ENCODE data around the gene LBX1.

The LBX1 gene

DNA sequence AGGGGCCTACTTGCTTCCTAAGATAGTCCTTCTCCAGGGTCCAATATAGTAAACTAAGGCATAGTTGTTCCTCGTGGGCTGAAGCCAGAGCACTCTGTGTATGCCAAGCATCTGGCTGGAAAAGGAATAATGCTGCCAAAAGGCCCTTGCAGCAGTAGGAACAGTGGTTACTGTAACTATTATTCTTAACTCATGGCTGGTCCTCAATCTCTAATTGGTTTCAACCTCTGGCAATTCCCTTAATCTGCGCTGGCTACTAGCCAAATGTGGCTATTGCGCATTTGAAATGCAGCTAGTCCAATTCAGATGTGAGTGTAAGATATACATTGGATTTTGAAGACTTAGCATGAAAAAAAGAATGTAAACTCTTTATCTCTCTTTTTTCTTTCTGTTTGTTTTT lies 27.8 kb upstream of the LBX1 start:
- TF ChIP-seq, protein P1, sequence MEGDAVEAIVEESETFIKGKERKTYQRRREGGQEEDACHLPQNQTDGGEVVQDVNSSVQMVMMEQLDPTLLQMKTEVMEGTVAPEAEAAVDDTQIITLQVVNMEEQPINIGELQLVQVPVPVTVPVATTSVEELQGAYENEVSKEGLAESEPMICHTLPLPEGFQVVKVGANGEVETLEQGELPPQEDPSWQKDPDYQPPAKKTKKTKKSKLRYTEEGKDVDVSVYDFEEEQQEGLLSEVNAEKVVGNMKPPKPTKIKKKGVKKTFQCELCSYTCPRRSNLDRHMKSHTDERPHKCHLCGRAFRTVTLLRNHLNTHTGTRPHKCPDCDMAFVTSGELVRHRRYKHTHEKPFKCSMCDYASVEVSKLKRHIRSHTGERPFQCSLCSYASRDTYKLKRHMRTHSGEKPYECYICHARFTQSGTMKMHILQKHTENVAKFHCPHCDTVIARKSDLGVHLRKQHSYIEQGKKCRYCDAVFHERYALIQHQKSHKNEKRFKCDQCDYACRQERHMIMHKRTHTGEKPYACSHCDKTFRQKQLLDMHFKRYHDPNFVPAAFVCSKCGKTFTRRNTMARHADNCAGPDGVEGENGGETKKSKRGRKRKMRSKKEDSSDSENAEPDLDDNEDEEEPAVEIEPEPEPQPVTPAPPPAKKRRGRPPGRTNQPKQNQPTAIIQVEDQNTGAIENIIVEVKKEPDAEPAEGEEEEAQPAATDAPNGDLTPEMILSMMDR (IDR thresholded peaks at IDR 0.05) = no peak

DNA sequence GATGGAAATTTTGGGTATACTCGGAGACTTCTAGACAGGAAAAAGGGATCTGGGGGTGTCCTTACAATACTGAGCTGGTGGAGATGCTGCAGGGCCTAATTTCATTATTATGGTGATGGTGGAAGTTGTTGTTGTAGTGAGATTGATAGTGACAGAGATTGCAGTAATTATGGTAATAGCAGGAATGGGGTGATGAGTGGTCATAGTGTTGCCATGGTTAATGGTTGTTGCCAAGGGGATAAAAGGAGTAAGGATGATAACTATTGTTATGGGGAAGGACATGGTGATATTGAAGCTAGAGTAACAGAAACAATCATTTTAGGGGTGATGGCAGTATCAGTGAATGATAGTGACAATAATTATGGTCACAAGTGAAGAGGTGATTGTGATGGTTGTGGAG lies 27.1 kb upstream of the LBX1 start:
- TF ChIP-seq, protein P1 (IDR thresholded peaks at IDR 0.05) = no peak

DNA sequence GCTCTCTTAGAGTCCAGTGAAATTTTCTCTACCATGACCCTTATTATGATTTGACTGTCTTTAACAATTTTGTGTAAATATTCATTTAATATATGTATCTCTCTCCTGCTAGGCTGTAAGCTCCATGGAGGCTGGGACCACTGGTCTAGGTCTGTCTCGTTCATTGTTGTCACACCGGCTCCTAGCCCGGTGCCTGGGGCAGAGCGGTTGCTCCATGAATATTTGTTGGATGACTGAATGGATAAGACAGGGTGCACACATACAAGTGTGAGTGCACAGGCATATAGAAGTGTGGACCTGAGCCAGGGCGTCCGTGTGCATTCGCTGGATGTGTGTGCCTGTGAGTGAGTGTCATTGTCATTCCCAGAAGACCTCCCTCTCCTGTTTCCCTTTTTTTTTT lies 20.9 kb upstream of the LBX1 start:
- TF ChIP-seq, protein P1 (IDR thresholded peaks at IDR 0.05) = no peak

DNA sequence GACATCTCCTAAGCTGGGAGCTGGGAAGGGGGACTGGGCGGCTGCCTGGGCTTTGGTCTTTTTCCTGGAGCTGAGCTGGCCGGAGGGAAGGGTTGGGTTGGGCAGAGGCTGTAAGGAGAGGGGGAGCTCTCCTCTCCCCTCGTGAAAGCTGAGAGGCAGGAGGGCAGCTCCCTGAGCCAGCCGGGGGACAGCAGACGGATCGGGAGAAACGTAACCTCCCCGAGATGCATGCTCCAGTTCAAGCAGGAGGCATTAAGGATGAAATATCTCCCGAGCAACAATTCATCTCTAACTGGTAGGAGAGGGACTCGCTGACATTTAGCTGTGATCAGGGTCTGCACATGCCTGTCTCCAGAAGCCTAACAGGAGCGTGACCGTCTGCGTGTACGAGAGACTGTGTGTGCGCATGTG lies 19.9 kb upstream of the LBX1 start:
- TF ChIP-seq, protein P1 (IDR thresholded peaks at IDR 0.05) = no peak

DNA sequence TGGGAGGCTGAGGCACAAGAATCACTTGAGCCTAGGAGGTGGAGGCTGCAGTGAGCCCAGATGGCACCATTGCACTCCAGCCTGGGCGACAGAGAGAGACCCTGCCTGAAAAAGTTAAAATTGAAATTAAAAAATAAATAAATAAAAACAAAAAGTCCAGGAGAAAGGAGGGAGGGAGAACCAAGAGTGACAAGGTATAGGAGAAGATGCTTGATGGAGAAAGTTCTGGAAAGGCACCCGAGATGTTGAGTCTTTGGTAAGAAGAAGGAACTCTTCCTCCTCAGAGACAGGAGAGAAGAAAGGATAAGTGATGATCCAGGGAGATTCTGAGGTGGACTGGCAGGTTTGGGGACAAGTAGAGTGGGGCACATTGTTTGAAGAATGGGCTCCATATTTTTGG lies 17.4 kb upstream of the LBX1 start:
- TF ChIP-seq, protein P1 (IDR thresholded peaks at IDR 0.05) = no peak

DNA sequence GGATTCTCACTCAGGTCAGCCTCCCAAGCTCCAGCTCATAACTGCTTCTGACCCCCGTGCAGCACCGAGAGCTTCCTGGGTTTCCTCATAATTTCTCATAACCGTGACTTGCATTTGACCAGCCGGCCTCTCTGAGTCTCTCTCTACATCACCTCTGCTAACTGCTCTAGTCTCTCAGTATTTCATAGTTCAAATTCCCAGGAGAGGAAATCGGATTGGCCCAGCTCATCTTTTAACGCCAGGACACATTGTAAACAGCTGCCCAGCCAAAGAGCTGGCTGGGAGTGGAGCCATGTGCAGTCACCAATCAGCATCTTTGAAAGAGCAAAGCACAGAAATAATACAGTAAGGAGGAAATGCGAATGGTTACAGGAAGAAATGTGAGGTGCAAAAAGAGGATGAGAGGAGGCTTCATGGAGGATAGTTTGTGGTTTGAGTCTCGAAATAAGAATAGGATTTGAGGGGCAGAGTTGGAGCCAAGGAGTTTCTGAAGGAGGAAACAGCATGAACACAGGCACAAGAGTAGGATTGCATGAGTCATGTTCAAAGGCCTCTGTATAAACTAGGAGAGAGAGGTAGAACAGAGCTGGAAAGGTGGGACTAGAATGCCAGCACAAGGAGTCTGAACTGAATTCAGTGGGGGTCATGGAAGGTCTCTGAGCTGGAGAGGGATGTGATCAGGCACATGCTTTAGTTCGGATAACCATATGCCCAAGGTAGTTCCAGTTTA lies 15.2 kb upstream of the LBX1 start:
- TF ChIP-seq, protein P1 (IDR thresholded peaks at IDR 0.05) = no peak

DNA sequence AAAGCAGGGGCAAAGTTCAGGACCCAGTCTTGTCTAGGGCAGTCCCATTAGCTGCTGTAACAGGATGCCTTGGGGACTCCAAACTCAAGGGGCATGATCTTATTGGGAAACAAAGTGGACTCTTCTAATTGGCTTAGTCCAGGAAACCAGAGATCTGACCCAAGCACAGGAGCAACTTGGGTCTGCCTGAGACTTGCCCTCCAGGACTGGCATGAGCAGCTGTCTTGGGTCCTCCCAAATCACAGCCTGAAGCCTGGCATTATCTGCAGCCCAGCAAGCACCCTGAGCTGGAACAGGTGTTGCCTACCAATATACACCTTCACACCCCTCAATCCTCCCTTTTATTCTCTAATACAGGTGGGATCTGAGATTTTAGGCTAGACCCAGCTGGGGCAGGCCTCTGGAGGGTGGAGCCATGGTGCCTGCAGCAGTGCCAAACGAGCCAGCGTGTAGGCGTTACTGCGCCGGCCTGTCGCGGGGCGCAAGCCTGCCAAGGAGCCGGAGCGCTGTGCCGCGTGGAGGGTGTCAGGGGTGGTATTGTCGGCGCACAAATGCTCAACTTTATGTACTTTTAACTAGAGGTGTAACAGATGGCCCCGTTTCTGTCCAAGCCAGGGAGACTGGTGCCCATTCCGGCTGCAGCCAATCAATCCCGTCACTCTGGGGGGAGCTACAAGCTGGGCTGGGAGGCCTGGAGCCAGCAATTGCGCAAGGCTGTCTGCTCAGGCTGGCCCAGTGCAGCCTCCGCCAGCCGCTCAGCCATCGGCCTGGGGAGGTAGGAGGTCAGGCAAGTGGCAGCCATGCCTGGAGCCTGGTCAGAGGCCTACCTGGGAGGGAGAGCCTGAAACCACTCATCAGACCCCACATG lies 12.8 kb upstream of the LBX1 start:
- TF ChIP-seq, protein P1 (IDR thresholded peaks at IDR 0.05) = no peak
